ENCODE results near the gene AOAH.

The AOAH gene

GRCh38 chr7:36549029-36549428 lies 175.3 kb downstream of the AOAH start:
- no peak for DNase-seq (ENCODE audit: low read depth in 2 of 2)

DNA sequence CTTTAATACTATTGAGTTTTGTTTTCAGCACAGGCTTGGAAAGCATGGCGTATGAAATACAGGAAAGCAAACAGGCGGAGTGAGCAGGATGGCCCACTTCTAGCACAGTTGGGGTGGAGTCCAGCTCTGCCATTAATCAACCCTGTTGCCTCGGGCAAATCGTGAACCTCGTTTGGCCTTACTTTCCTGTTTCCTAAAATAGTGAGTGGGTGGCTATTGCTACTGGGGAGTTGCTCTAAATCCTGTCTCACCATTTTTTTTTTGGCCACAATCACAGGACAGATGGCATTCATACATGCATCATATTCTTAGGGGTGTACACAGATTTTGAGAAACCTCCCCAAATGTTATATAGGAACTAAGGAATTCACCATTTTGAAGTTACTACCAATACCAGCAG lies 176.9 kb downstream of the AOAH start:
- no peak for DNase-seq (ENCODE audit: low read depth in 2 of 2)

- no peak for DNase-seq (ENCODE audit: low read depth in 2 of 2)
These were observed 178.0 kb downstream of the AOAH start for GRCh38 chr7:36546331-36546730.

DNA sequence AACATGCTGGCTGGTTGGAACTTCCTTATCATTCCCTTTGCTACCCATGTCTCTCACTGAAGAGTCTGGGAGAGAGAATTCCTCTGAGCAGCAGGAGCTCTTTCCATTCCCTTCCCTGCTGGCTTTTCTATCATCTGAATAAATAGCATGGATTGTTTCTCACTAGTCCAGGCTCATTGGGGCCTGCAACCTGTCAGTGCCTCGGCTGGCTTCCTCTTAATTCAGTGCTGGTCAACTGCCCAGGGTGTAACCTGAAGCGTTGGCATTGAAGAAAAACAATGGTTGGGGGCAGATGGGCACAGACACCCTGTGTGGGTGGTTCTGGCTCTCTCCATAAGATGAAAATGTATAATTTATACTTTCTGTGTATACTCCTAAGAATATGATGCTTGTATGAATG lies 179.0 kb downstream of the AOAH start:
- DNase-seq (ENCODE audit: low read depth in 2 of 2): no peak

DNA sequence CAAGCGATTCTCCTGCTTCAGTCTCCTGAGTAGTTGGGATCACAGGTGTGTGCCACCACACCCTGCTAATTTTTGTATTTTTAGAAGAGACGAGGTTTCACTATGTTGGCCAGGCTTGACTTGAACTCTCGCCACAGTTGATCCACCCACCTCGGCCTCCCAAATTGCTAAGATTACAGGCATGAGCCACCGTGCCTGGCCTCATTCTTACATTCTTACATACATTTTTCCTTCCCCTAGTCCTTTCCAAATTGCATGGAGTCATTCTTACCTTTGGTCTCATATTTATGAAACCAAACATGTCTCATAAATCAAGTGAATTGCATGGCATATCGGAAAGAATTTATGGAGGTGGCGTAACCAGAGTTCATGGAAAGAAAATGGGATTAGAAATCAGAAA lies 186.2 kb downstream of the AOAH start:
- DNase-seq (ENCODE audit: low read depth in 2 of 2): no peak

GRCh38 chr7:36535866-36536664 lies 188.2 kb downstream of the AOAH start:
- no peak for DNase-seq (ENCODE audit: low read depth in 2 of 2)

GRCh38 chr7:36533717-36534116 lies 190.6 kb downstream of the AOAH start:
- DNase-seq (ENCODE audit: low read depth in 2 of 2): no peak

- no peak for DNase-seq (ENCODE audit: low read depth in 2 of 2)
These were observed 191.3 kb downstream of the AOAH start for GRCh38 chr7:36532981-36533499.

DNA sequence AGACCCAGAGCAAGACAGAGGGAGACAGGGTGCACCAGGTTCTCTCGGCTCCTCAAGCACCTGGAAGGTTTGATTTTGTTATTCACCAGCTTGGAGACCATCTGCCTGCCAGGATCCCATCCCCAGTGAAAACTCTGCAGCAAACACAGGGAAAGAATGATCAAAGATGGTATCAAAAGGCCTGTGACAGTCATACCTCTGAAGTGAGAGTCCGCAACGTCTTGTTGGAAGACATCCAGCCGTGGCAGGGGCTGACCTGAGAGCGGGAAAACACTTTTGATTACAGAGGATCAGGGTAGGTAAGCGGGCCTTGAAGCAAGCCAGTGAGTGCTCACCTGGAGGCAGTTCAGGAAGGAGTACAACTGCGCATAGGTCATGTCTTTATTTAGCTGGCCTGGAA lies 192.3 kb downstream of the AOAH start:
- DNase-seq (ENCODE audit: low read depth in 2 of 2): no peak

- DNase-seq (ENCODE audit: low read depth in 2 of 2): no peak
These were observed 193.8 kb downstream of the AOAH start for GRCh38 chr7:36530456-36530855.

DNA sequence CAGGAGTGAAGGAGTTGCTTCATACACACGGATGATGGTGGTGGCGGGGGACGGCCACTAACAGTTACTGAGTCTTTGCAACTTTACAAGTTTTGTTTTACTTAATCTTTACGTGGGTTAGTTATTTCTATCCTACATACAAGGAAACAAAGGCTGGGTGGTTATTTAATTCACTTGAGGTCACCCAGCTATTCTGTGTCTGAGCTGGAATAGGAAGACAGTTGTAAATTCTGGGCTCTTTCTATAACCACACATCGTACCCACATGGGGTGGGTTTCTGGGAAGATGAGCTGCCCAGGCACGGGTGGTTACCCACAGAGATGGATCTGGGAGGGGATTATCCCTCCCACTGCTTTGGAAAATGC lies 196.8 kb downstream of the AOAH start:
- no peak for DNase-seq (ENCODE audit: low read depth in 2 of 2)

- no peak for DNase-seq (ENCODE audit: low read depth in 2 of 2)
These were observed 197.3 kb downstream of the AOAH start for GRCh38 chr7:36526863-36527548.

GRCh38 chr7:36523371-36524101 lies 200.8 kb downstream of the AOAH start:
- DNase-seq (ENCODE audit: low read depth in 2 of 2): no peak

- no peak for DNase-seq (ENCODE audit: low read depth in 2 of 2)
These were observed 201.8 kb downstream of the AOAH start for GRCh38 chr7:36522453-36523007.

DNA sequence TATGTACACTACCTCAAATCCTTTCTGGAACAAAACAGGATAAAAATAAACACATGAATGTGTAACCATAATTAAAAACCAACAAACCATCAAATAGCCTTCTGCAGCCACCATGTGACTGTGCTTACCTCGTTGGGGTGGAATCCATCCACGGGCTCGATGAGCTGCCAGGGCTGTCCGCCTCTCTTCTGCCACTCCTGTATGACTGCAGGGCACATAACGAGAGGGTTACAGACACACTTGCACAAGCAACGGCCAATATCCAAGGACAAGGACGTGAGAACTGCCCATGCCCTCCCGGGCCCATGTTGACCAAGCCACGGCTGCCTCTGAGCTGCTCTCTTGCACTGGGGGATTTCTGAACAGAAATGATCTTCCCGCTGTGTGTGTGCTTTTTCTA lies 202.4 kb downstream of the AOAH start:
- no peak for DNase-seq (ENCODE audit: low read depth in 2 of 2)

GRCh38 chr7:36521133-36521532 lies 203.2 kb downstream of the AOAH start:
- DNase-seq (ENCODE audit: low read depth in 2 of 2): no peak

DNA sequence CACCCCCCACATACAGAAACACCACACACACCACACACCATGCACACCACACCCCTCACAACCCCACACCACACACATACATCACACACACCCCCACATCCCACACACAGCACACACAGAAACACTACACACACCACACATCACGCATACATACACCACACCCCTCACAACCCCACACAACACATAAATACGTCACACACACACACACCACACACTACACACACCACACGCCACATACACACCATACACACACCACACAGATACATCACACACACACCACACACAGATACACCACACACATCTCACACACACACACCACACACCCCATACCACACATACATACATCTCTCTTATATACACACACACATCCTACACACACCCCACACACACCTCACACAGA lies 208.4 kb downstream of the AOAH start:
- no peak for DNase-seq (ENCODE audit: low read depth in 2 of 2)

DNA sequence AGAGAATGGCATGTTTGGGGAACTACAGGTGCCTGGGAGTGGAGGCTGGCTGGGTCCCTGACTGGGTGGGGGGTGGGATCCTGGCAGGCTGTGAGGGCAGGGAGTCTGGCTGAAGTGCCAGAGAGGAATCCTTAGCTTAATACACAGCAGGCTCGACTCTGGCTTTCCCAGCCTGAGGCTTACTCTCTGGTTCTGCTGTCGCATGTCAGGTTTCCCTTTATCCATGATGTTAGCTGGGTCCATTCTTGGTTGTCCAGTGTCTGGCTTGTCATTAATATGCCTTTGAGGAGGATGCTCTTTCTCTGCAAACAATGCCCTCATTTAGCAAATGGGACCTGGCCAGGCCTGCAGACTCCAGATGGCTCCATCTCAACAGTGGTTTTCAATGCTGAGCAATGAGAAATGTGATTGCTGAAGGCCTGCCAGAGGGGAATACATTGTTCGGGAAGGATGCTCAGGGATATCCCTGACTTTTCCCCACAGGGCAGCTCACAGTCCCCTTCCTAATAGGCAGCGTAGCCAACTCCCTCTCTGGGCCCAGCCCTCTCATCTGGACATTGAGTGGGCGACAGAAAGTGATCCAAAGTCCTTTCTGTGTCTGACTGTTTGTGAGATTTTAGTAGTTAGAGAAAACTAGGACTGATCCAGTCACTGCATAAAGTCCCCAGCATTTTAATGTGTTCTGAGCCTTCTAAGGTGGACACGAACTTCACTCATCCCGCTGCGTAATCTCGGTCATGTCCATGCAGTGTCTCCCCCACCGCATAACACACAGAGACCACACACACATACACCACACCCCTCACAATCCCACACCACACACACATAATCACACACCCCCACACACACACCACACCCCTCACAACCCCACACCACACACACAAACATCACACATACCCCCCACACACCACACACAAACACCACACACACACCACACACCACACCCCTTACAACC lies 209.7 kb downstream of the AOAH start:
- DNase-seq (ENCODE audit: low read depth in 2 of 2): no peak

DNA sequence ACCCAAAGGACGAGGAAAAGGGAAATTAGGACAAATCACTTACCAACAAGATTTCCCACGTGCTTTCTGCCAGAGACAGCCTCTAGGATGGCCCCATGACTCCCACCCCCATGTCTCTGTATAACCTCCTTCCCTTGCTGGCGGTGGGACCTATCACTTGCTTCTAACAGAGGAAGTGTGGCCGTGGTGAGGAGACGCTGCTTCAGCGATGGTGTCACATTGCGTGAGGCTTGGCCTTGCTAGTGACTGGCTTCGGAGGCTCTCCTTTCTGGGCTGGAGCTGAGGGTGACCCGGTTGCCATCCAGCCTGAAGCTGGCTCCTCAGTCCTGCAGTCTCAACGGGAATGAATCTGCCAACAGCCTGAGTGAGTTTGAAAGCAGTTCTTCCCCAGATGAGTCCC lies 210.9 kb downstream of the AOAH start:
- no peak for DNase-seq (ENCODE audit: low read depth in 2 of 2)

DNA sequence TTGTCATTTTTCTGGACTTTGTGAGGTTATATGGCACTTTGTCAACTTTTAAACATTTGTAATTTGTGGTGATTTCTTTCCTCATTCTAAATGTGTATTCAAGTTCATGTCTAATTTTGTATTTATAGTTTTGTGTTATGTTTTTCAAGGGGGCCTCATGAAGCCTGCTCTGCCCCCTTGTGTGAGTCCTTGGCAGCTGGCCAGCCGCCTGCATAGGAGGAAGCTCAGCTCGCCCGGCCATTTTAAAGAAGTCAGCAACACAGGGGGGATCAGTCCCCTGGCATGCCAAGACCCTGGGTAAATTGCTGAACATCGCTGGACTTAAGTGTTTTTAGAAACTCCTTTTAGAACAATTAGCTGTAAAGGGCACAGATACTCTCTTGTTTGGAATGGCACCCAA lies 211.7 kb downstream of the AOAH start:
- DNase-seq (ENCODE audit: low read depth in 2 of 2): no peak

GRCh38 chr7:36509962-36510361 lies 214.3 kb downstream of the AOAH start:
- DNase-seq (ENCODE audit: low read depth in 2 of 2): no peak

All from stimulated activated CD8-positive, alpha-beta memory T cell treated with anti-CD3 and anti-CD28 coated beads, Interleukin-2, amount 100 ng/mL, for 1 hour (primary cell).